ENCODE results near the gene CD207. TPM values are rescaled to one million over a fixed set of nuclear protein-coding genes. Genes with fewer than 3 reads are reported as not detected.
"Not testable (repeated sequence)": the region's sequence is repeated elsewhere in the genome, so short reads cannot be mapped to it uniquely, and the experiment has no call there.

CD207 gene
- total and polyA plus RNA-seq, 9 donors = 0.06 to 0.69 (median 0.12) TPM; not detected in 3

DNA sequence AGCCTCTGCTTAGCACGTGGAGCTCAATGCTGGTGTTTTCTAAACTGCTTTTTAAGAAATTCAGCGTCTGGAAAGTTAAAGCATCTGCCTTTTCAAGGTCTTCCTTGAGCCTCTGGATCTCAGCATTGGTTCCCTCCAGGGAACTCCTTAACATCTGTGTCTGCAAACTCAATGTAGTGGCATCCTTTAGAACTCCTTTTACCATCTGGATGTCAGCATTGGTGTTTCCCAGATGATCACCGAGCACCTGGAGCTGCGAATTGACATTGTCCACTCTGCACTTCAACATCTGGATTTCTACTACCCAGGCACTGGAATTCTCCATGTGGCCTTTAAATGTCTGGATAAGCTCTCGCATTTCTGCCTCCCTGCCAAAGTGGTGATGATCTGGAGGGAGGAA lies 18.9 kb downstream of the CD207 start:
- no peak overlapping the region for H3K4me3 ChIP-seq (ENCODE audit: low read length)
- peaks cover 12% of the 10 kb centered on the region for H3K27me3 ChIP-seq (ENCODE audit: control insufficient read depth, insufficient read depth, low read length)
- H3K4me1 ChIP-seq (ENCODE audit: control insufficient read depth, insufficient read depth, low read length) = no peaks in the 10 kb centered on the region
- no peaks in the 10 kb centered on the region for H3K36me3 ChIP-seq (ENCODE audit: control insufficient read depth, insufficient read depth, low read length)
- DNase-seq = peak; percentile 65
- H3K27ac ChIP-seq (ENCODE audit: low read length) = no peak overlapping the region
- 35% methylated on average over 3 of the region's 5 CpGs for WGBS (ENCODE audit: insufficient coverage)
- no peaks in the 10 kb centered on the region for H3K9me3 ChIP-seq (replicated peaks; ENCODE audit: control insufficient read depth, low read depth, low read length)

DNA sequence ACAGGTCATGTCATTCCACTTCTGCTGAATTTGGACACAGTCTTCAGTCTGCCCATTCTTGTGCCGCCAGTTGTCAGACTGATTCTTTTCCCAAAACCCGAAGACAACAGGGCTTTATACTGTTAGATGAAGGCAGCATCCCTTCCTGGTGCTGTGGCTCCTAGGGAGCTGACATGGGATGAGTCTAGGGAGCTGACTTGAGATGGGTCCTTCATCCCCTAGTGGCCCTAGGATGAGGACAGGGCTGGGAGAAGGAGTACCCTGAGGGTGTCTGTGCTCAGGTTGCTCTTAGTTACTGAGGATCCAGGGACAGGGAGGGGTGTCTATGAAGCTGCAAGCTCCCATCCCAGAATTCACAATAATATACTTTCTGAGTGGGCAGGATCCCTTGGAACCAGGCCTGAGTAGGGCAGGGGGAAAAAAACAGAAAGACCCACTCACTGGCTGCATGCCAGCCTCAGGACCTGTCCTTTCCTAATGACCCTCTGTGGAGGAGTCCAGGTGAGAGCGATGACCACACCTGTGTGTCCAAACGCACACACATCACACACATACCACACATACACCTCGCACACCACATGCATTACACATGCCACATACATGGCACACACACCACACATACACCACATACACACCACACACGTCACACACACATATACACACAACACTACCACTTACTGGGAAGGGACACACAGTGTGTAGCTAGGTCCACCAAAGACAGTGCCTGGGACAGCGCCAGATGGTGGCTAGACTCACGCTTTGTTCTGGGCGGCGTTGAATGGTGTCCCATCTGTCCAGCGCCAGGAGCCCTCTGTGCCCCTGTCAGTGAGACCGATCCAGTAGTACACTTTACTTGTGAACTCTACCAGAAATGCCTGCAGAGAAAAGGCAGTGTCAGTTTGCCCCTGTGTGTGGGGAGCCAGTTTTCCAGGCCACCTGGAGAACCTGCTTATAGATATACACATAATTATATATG lies 26.3 kb downstream of the CD207 start:
- H3K9me3 ChIP-seq (replicated peaks; ENCODE audit: control insufficient read depth, low read depth, low read length) = no peaks in the 10 kb centered on the region
- H3K27ac ChIP-seq (ENCODE audit: low read length) = no peak overlapping the region
- H3K4me1 ChIP-seq (ENCODE audit: control insufficient read depth, insufficient read depth, low read length) = no peaks in the 10 kb centered on the region
- no peaks in the 10 kb centered on the region for H3K36me3 ChIP-seq (ENCODE audit: control insufficient read depth, insufficient read depth, low read length)
- DNase-seq = no peak
- H3K4me3 ChIP-seq (ENCODE audit: low read length) = no peak overlapping the region
- WGBS (ENCODE audit: insufficient coverage) = 92% methylated on average over 10 of the region's 12 CpGs
- H3K27me3 ChIP-seq (ENCODE audit: control insufficient read depth, insufficient read depth, low read length) = peaks cover 5% of the 10 kb centered on the region

DNA sequence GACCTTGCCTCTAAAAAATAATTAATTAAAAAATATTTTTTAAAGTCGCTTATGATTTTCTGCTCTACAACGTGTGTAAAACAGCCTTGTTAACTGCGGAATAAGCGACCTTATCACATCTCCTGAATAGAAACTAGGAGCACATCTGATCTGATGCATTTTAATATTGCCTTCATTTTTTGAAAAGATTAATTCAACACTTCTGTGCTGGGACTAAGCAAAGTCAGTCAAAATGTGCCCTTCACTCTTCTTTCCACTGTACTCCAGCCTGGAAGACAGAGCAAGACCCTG lies 27.8 kb downstream of the CD207 start:
- Histone ChIP-seq H3K27ac (ENCODE audit: low read length) (no peak overlapping the region), H3K36me3 (ENCODE audit: control insufficient read depth, insufficient read depth, low read length) (no peaks in the 10 kb centered on the region), H3K4me1 (ENCODE audit: control insufficient read depth, insufficient read depth, low read length) (no peaks in the 10 kb centered on the region), H3K9me3 (replicated peaks; ENCODE audit: control insufficient read depth, low read depth, low read length) (no peaks in the 10 kb centered on the region), H3K27me3 (ENCODE audit: control insufficient read depth, insufficient read depth, low read length) (peaks cover 5% of the 10 kb centered on the region), H3K4me3 (ENCODE audit: low read length) (no peak overlapping the region)
- DNase-seq = no peak
- WGBS (ENCODE audit: insufficient coverage) = no CpG with 5 or more reads among the region's 4 CpGs

DNA sequence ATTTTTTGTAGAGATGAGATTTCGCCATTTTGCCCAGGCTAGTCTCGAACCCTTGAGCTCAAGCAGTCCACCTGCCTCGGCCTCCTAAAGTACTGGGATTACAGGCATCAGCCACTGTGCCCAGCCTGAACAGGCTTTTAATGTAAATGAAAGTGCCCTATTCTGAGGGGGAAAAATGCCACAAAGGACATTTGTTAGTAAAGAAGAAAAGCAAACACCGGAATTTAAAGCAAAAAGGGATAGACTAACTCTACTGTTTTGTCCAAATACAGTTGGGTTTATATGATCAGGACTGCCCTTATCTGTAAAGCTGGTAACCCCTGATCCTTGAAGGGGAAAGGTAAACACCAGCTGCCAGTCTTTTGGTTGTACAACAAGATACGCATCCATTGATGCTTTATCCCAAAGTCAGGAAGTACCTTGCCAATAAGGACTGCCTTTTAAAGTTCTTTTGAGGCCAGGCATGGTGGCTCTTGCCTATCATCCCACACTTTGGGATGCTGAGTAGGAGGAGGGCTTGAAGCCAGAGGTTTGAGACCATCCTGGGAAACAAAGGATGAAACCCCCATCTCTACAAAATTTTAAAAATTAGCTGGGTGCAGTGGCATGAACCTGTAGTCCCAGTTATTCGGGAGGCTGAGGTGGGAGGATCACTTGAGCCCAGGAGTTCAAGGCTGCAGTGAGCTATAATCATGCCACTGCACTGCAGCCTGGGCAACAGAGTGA lies 28.4 kb downstream of the CD207 start:
- H3K9me3 ChIP-seq (replicated peaks; ENCODE audit: control insufficient read depth, low read depth, low read length) = no peaks in the 10 kb centered on the region
- H3K4me1 ChIP-seq (ENCODE audit: control insufficient read depth, insufficient read depth, low read length) = no peaks in the 10 kb centered on the region
- no peak for DNase-seq
- H3K27me3 ChIP-seq (ENCODE audit: control insufficient read depth, insufficient read depth, low read length) = peaks cover 5% of the 10 kb centered on the region
- H3K36me3 ChIP-seq (ENCODE audit: control insufficient read depth, insufficient read depth, low read length) = no peaks in the 10 kb centered on the region
- 86% methylated on average over 3 of the region's 6 CpGs for WGBS (ENCODE audit: insufficient coverage)
- no peak overlapping the region for H3K4me3 ChIP-seq (ENCODE audit: low read length)
- no peak overlapping the region for H3K27ac ChIP-seq (ENCODE audit: low read length)

DNA sequence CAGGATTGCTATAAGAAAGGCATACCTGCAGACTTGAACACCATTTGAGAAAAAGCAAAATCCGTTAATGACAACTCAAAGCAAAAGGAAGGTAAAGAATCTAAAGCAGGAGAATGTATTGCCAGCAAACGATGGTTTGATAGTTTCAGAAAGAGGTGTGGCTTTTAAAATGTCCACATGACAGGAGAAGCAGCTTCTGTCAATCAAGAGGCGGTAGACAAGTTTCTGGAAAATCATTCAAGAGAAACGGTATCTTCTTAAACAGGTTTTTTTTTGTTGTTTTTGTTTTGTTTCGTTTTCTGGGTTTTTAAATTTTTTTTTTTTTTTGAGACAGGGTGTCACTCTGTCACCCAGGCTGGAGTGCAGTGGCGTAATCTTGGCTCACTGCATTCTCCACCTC lies 29.0 kb downstream of the CD207 start:
- H3K4me1 ChIP-seq (ENCODE audit: control insufficient read depth, insufficient read depth, low read length) = no peaks in the 10 kb centered on the region
- H3K27ac ChIP-seq (ENCODE audit: low read length) = no peak overlapping the region
- 59% methylated on average over 2 of the region's 6 CpGs for WGBS (ENCODE audit: insufficient coverage)
- no peak overlapping the region for H3K4me3 ChIP-seq (ENCODE audit: low read length)
- DNase-seq = no peak
- no peaks in the 10 kb centered on the region for H3K9me3 ChIP-seq (replicated peaks; ENCODE audit: control insufficient read depth, low read depth, low read length)
- H3K27me3 ChIP-seq (ENCODE audit: control insufficient read depth, insufficient read depth, low read length) = peaks cover 5% of the 10 kb centered on the region
- no peaks in the 10 kb centered on the region for H3K36me3 ChIP-seq (ENCODE audit: control insufficient read depth, insufficient read depth, low read length)

DNA sequence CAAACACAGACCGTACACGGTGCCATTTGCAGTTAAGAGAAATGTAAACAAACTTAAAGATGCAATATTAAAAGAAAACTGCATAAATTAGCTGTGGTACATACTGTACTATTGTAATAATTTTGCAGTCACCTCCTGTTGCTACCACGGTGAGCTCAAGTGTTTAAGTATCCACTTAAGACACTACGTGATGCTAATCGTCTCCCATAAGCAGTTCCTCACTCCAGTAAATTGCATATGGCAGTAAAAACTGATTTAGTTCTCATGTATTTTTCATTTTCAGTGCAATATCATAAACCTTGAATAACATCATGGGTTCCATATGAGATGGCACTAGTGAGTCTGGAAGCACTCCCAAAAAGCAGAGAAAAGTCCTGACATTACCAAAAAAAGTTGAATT lies 29.6 kb downstream of the CD207 start:
- Histone ChIP-seq H3K36me3 (ENCODE audit: control insufficient read depth, insufficient read depth, low read length) (no peaks in the 10 kb centered on the region), H3K4me3 (ENCODE audit: low read length) (no peak overlapping the region), H3K9me3 (replicated peaks; ENCODE audit: control insufficient read depth, low read depth, low read length) (no peaks in the 10 kb centered on the region), H3K27ac (ENCODE audit: low read length) (no peak overlapping the region), H3K27me3 (ENCODE audit: control insufficient read depth, insufficient read depth, low read length) (peaks cover 5% of the 10 kb centered on the region), H3K4me1 (ENCODE audit: control insufficient read depth, insufficient read depth, low read length) (no peaks in the 10 kb centered on the region)
- no CpG with 5 or more reads among the region's 5 CpGs for WGBS (ENCODE audit: insufficient coverage)
- no peak for DNase-seq

DNA sequence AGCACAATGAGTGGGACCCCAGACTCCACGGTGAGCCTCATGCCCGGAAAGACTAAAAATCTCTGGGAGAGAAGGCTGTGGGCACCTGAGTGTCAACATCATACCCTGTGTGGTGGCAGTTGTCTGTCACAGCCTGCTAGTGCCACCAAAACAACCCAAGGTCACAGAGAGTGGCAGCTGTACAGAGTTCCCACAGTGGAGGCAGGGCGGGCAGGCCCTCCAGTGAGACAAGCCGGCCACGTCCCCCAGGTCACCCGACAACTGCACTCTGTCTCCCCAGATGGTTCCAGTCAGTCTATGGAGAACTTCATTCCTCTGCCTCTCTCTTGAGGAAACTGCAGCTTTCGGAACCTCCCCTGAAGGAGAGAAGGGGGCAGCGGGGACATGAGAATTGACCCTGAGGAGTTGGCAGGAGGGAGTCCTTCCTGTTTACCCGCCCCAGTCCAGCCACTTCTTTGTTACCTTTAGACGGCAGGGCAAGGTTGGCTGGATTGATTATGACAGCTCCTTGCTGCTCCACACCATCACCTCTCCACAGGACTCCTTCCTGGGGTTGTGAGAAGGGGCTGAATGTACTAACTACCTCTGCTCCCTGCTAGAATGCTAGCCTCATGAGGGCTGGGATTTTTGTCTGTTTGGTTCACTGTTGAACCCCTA lies 33.9 kb downstream of the CD207 start:
- DNase-seq = no peak
- H3K9me3 ChIP-seq (replicated peaks; ENCODE audit: control insufficient read depth, low read depth, low read length) = peaks cover 2% of the 10 kb centered on the region
- H3K27ac ChIP-seq (ENCODE audit: low read length) = no peak overlapping the region
- H3K4me1 ChIP-seq (ENCODE audit: control insufficient read depth, insufficient read depth, low read length) = peaks cover 2% of the 10 kb centered on the region
- H3K36me3 ChIP-seq (ENCODE audit: control insufficient read depth, insufficient read depth, low read length) = no peaks in the 10 kb centered on the region
- H3K4me3 ChIP-seq (ENCODE audit: low read length) = no peak overlapping the region
- 81% methylated on average over 3 of the region's 10 CpGs for WGBS (ENCODE audit: insufficient coverage)
- H3K27me3 ChIP-seq (ENCODE audit: control insufficient read depth, insufficient read depth, low read length) = no peaks in the 10 kb centered on the region

DNA sequence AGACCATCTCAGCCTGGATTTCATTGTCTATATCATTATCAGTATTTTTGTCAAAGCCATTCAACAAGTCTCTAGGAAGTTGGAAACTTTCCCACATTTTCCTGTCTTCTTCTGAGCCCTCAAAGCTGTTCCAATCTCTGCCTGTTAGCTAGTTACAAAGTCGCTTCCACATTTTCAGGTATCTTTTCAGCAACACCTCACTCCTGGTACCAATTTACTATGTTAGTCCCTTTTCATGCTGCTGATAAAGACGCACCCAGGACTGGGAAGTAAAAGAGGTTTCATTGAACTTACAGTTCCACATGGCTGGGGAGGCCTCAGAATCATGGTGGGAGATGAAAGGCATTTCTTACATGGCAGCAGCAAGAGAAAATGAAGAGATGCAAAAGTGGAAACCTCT lies 35.9 kb downstream of the CD207 start:
- peaks cover 2% of the 10 kb centered on the region for H3K9me3 ChIP-seq (replicated peaks; ENCODE audit: control insufficient read depth, low read depth, low read length)
- DNase-seq = no peak
- WGBS (ENCODE audit: insufficient coverage) = 100% methylated on average over 1 of the region's 2 CpGs
- peaks cover 5% of the 10 kb centered on the region for H3K27me3 ChIP-seq (ENCODE audit: control insufficient read depth, insufficient read depth, low read length)
- no peak overlapping the region for H3K27ac ChIP-seq (ENCODE audit: low read length)
- H3K4me1 ChIP-seq (ENCODE audit: control insufficient read depth, insufficient read depth, low read length) = peaks cover 2% of the 10 kb centered on the region
- H3K4me3 ChIP-seq (ENCODE audit: low read length) = no peak overlapping the region
- H3K36me3 ChIP-seq (ENCODE audit: control insufficient read depth, insufficient read depth, low read length) = no peaks in the 10 kb centered on the region

DNA sequence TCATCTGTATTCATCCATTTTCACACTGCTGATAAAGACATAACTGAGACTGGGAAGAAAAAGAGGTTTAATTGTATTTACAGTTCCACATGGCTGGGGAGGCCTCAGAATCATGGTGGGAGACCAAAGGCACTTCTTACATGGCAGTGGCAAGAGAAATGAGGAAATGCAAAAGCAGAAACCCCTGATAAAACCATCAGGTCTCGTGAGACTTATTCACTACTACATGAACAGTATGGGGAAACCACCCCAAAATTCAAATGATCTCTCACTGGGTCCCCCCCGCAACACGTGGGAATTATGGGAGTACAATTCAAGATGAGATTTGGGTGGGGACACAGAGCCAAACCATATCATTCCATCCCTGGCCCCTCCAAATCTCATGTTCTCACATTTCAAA lies 37.6 kb downstream of the CD207 start:
- not testable (repeated sequence) for DNase-seq; H3K9me3 ChIP-seq (replicated peaks; ENCODE audit: control insufficient read depth, low read depth, low read length); H3K36me3 ChIP-seq (ENCODE audit: control insufficient read depth, insufficient read depth, low read length); H3K27ac ChIP-seq (ENCODE audit: low read length); H3K4me1 ChIP-seq (ENCODE audit: control insufficient read depth, insufficient read depth, low read length); H3K4me3 ChIP-seq (ENCODE audit: low read length)
- peaks cover 12% of the 10 kb centered on the region for H3K27me3 ChIP-seq (ENCODE audit: control insufficient read depth, insufficient read depth, low read length)
- 100% methylated on average over 1 of the region's 3 CpGs for WGBS (ENCODE audit: insufficient coverage)

DNA sequence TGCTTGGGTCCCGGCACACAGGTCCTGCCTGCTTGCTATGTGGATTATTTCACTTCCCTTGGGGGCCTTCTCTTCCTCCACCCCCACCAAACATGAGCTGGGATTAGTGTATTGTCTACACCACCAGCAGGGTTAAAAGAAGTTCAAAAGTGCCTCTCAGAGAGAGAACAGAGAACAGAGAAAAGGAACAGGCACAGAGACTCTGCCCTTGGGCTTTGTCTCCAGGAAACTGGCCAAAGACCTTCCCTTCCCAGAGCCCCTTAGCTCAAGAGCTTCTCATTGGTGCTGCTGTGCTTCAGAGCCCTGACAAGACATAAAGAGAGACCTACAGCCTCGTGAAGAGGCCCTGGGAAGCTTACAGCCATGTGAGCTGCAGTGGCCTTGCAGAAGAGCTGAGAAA lies 38.1 kb downstream of the CD207 start:
- H3K4me3 ChIP-seq (ENCODE audit: low read length) = no peak overlapping the region
- H3K9me3 ChIP-seq (replicated peaks; ENCODE audit: control insufficient read depth, low read depth, low read length) = peaks cover 2% of the 10 kb centered on the region
- WGBS (ENCODE audit: insufficient coverage) = no CpG with 5 or more reads among the region's 2 CpGs
- no peaks in the 10 kb centered on the region for H3K36me3 ChIP-seq (ENCODE audit: control insufficient read depth, insufficient read depth, low read length)
- peak; percentile 26 for DNase-seq
- H3K27ac ChIP-seq (ENCODE audit: low read length) = no peak overlapping the region
- H3K27me3 ChIP-seq (ENCODE audit: control insufficient read depth, insufficient read depth, low read length) = peaks cover 12% of the 10 kb centered on the region
- peaks cover 2% of the 10 kb centered on the region for H3K4me1 ChIP-seq (ENCODE audit: control insufficient read depth, insufficient read depth, low read length)
